K562 (cell line): ENCODE results near the gene TMEM242. TPM values are rescaled to one million over a fixed set of nuclear protein-coding genes. Genes with fewer than 3 reads are reported as not detected.

Experiments used
- CC2D1A ChIP-seq: fragments of 450-650 bp; IDR thresholded peaks from 2 replicates; pipeline ENCODE4 v1.6.1; 2017; ENCODE audit warnings: mild to moderate bottlenecking
- FOS ChIP-seq: IDR thresholded peaks from 3 replicates; pipeline ENCODE4 v1.6.1; 2011; ENCODE audit not compliant: insufficient read length; ENCODE audit errors: extremely low read depth
- GATAD2B ChIP-seq: fragments of 450-650 bp; IDR thresholded peaks from 2 replicates; pipeline ENCODE4 v1.6.1; 2017; ENCODE audit warnings: mild to moderate bottlenecking, borderline replicate concordance
- JUND ChIP-seq, 2 experiments: IDR thresholded peaks; 2 replicates in 1 of 2; 3 replicates in 1 of 2; pipeline ENCODE4 v1.6.1; 2011; ENCODE audit warnings: borderline replicate concordance in 2 of 2, low read depth in 2 of 2, low read length in 2 of 2, improper control_type of control experiment in 1 of 2, missing biosample characterization in 1 of 2, missing genetic modification characterization in 1 of 2, missing genetic modification reagents in 1 of 2
- KLF10 ChIP-seq: fragments of 250-450 bp; sonication (Bioruptor Pico); IDR thresholded peaks from 2 replicates; pipeline ENCODE4 v1.6.1; 2021; ENCODE audit warnings: matching md5 sums
- MCM7 ChIP-seq, 2 experiments: fragments of 450-650 bp; IDR thresholded peaks; 2 replicates each; pipeline ENCODE4 v1.6.1; 2016 to 2018
- MYNN ChIP-seq, 2 experiments: sonication (generic); formaldehyde crosslinking in 1 of 2; IDR thresholded peaks; 2 replicates each; pipeline versions ENCODE4 v1.5.0 to v1.6.1; 2016 to 2020; ENCODE audit warnings: antibody characterized with exemption in 1 of 2, missing genetic modification reagents in 1 of 2
- NBN ChIP-seq: fragments of 450-650 bp; IDR thresholded peaks from 2 replicates; pipeline ENCODE4 v1.6.1; 2016; ENCODE audit warnings: low read depth, mild to moderate bottlenecking
- NR2F6 ChIP-seq: fragments of 450-650 bp; formaldehyde crosslinking; IDR thresholded peaks from 2 replicates; pipeline ENCODE4 v1.4.0; 2020; ENCODE audit warnings: mild to moderate bottlenecking
- SREBF2 ChIP-seq: sonication (generic); formaldehyde crosslinking; IDR thresholded peaks from 2 replicates; pipeline ENCODE4 v1.4.0; 2020; ENCODE audit warnings: mild to moderate bottlenecking, missing genetic modification reagents
- STAT5B ChIP-seq: fragments of 250-450 bp; sonication (Bioruptor Pico); IDR thresholded peaks from 2 replicates; pipeline ENCODE4 v1.8.0; 2021; ENCODE audit warnings: mild to moderate bottlenecking, inconsistent platforms
- TARDBP ChIP-seq: fragments of 450-650 bp; IDR thresholded peaks from 2 replicates; pipeline ENCODE4 v1.6.1; 2016
- TCFL5 ChIP-seq: fragments of 250-450 bp; sonication (Bioruptor Pico); conservative IDR thresholded peaks from 2 replicates; pipeline ENCODE4 v1.6.1; 2021; ENCODE audit warnings: mild to moderate bottlenecking, moderate library complexity, matching md5 sums
- TOE1 ChIP-seq, 2 experiments: fragments of 450-650 bp in 1 of 2; sonication (generic) in 1 of 2; formaldehyde crosslinking in 1 of 2; IDR thresholded peaks; 2 replicates each; pipeline versions ENCODE4 v1.7.1 to v1.8.0; 2016 to 2022; ENCODE audit warnings: borderline replicate concordance in 2 of 2, mild to moderate bottlenecking in 2 of 2, antibody characterized with exemption in 1 of 2, inconsistent platforms in 1 of 2, low read depth in 1 of 2, missing genetic modification reagents in 1 of 2, moderate library complexity in 1 of 2
- ZKSCAN8 ChIP-seq: fragments of 200-800 bp; sonication (Bioruptor generic); IDR thresholded peaks from 2 replicates; pipeline ENCODE4 v1.6.1; 2016; ENCODE audit warnings: missing genetic modification characterization, missing compliant biosample characterization
- ZNF121 ChIP-seq: sonication (generic); formaldehyde crosslinking; conservative IDR thresholded peaks from 2 replicates; pipeline ENCODE4 v1.8.0; 2022; ENCODE audit warnings: missing genetic modification reagents
- ZNF507 ChIP-seq: conservative IDR thresholded peaks from 2 replicates; pipeline ENCODE4 v1.6.1; 2017; ENCODE audit warnings: missing genetic modification characterization, missing compliant biosample characterization
- polyA plus RNA-seq, 8 experiments: library from polyadenylated mRNA; depleted of rRNA in 4 of 8; stranded (reverse) in 5 of 8; unstranded in 3 of 8; fragments of >200 nt; fragmentation: Nextera tagmentation in 2 of 8; fragmentation: Illumina TruSeq in 1 of 8; extraction: Ambion mirVana in 2 of 8; extraction: Trizol in 1 of 8; gene quantifications; 2 replicates each; pipeline versions ENCODE4 v1.2.1 to v1.2.3, GENCODE V29; 2011 to 2014; ENCODE audit warnings: inconsistent platforms in 1 of 8, missing spikeins in 1 of 8
- total RNA-seq, 7 experiments: library from RNA; depleted of rRNA in 6 of 7; stranded (reverse); fragments of >200 nt in 6 of 7; fragmentation: Illumina TruSeq in 2 of 7; extraction: Trizol in 2 of 7; gene quantifications; 2 replicates each; pipeline versions ENCODE4 v1.2.1 to v1.2.3, GENCODE V29; 2011 to 2021; ENCODE audit warnings: low replicate concordance in 1 of 7
- TF ChIP-seq, protein P1 (sequence below): fragments of 450-650 bp; formaldehyde crosslinking; conservative IDR thresholded peaks from 2 replicates; pipeline ENCODE4 v1.4.0; 2022; ENCODE audit warnings: mild to moderate bottlenecking, missing genetic modification characterization
- TF ChIP-seq, protein P2 (sequence below): fragments of 450-650 bp; IDR thresholded peaks from 2 replicates; pipeline ENCODE4 v1.7.0; 2016; ENCODE audit warnings: borderline replicate concordance
- TF ChIP-seq, protein P3 (sequence below): fragments of 450-650 bp; IDR thresholded peaks from 2 replicates; pipeline ENCODE4 v1.6.1; 2017; ENCODE audit warnings: antibody characterized with exemption

Gene TMEM242
- total and polyA plus RNA-seq, 9 of the 15 experiments (the other 6 are each of a cell fraction or from before 2014, with no cell fraction given), result 9.5 to 35.3 (median 16.5) TPM

DNA sequence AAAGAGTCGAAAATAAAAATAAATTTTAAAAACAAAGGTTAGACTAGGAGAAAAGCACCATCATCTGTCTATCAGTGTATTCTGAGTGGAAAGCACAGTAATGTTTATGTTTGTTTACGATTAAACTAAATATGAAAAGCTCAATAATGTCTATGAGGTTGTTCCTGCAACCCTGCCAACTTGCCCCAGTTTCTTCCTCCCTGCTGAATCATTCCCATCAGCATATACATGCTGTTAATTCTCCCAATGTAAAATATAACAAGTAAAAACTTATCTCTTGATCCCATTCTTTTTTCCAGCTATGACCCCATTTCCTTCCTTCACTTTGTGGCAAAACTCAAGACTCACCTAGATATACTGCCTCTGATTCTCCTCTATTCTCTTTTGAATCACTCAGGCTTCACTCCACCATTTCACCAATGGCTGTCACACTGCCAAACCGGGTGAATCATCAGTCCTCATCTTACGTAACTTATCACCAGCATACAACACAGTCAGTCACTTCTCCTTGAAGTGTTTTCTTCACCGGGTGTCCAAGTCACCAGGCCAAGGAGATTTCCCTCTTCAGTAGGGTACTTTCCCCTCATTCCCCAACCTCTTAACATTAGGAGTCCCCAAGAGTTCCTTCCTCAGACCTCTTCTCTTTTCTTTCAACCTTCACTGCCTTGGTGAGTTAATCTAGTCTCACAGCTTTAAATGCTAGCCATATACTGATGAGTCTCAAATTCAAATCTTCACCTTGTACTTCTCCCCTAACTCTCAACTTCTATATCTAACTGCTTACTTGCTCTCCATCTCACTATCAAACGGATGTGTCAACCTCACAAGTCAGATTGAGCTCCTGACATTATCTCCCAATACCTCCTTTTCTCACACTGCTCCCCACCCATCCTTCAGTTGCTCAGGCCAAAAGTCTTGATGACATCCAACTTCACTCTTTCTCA lies 6.2 kb downstream of the TMEM242 start (continued):
- TF ChIP-seq, protein P1, sequence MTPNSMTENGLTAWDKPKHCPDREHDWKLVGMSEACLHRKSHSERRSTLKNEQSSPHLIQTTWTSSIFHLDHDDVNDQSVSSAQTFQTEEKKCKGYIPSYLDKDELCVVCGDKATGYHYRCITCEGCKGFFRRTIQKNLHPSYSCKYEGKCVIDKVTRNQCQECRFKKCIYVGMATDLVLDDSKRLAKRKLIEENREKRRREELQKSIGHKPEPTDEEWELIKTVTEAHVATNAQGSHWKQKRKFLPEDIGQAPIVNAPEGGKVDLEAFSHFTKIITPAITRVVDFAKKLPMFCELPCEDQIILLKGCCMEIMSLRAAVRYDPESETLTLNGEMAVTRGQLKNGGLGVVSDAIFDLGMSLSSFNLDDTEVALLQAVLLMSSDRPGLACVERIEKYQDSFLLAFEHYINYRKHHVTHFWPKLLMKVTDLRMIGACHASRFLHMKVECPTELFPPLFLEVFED, result no peak
- TF ChIP-seq TARDBP, result 0 out of 2 replicates have a peak, but pooled peaks have one; percentile 35
- TF ChIP-seq ZNF507 (tag), result no peak
- TF ChIP-seq TOE1 (IDR thresholded peaks at IDR 0.05; ENCODE audit: borderline replicate concordance), result peak; percentile 72
- TF ChIP-seq TOE1 (CRISPR knock-in tag; IDR thresholded peaks at IDR 0.05; ENCODE audit: borderline replicate concordance, low read depth), result no peak
- no peak for TF ChIP-seq TCFL5
- TF ChIP-seq, protein P2, sequence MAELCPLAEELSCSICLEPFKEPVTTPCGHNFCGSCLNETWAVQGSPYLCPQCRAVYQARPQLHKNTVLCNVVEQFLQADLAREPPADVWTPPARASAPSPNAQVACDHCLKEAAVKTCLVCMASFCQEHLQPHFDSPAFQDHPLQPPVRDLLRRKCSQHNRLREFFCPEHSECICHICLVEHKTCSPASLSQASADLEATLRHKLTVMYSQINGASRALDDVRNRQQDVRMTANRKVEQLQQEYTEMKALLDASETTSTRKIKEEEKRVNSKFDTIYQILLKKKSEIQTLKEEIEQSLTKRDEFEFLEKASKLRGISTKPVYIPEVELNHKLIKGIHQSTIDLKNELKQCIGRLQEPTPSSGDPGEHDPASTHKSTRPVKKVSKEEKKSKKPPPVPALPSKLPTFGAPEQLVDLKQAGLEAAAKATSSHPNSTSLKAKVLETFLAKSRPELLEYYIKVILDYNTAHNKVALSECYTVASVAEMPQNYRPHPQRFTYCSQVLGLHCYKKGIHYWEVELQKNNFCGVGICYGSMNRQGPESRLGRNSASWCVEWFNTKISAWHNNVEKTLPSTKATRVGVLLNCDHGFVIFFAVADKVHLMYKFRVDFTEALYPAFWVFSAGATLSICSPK, result peak; percentile 29; the same call in 1 of the 2 replicates
- TF ChIP-seq, protein P3, sequence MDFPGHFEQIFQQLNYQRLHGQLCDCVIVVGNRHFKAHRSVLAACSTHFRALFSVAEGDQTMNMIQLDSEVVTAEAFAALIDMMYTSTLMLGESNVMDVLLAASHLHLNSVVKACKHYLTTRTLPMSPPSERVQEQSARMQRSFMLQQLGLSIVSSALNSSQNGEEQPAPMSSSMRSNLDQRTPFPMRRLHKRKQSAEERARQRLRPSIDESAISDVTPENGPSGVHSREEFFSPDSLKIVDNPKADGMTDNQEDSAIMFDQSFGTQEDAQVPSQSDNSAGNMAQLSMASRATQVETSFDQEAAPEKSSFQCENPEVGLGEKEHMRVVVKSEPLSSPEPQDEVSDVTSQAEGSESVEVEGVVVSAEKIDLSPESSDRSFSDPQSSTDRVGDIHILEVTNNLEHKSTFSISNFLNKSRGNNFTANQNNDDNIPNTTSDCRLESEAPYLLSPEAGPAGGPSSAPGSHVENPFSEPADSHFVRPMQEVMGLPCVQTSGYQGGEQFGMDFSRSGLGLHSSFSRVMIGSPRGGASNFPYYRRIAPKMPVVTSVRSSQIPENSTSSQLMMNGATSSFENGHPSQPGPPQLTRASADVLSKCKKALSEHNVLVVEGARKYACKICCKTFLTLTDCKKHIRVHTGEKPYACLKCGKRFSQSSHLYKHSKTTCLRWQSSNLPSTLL, result no peak
- TF ChIP-seq MYNN (IDR thresholded peaks at IDR 0.05), result peak; percentile 20; the same call in 1 of the 2 replicates
- TF ChIP-seq MYNN (CRISPR knock-in tag; IDR thresholded peaks at IDR 0.05), result no peak
- TF ChIP-seq FOS, result peak; percentile 58
- TF ChIP-seq MCM7 (IDR thresholded peaks at IDR 0.05), result 0 out of 4 replicates have a peak, but pooled peaks of 1 of the 2 experiments have one; percentile 13
- TF ChIP-seq SREBF2 (CRISPR knock-in tag), result no peak
- TF ChIP-seq KLF10 (CRISPR knock-in tag), result no peak
- peak; percentile 81 for TF ChIP-seq NBN
- peak; percentile 98 for TF ChIP-seq JUND (IDR thresholded peaks at IDR 0.05; ENCODE audit: borderline replicate concordance, low read depth, low read length)
- TF ChIP-seq JUND (tag; IDR thresholded peaks at IDR 0.05; ENCODE audit: borderline replicate concordance, low read depth, low read length), result peak; percentile 99
- no peak for TF ChIP-seq NR2F6 (CRISPR knock-in tag)
- peak; percentile 78; the same call in 1 of the 2 replicates for TF ChIP-seq GATAD2B
- TF ChIP-seq CC2D1A, result peak; percentile 82
- TF ChIP-seq ZNF121, result no peak
- TF ChIP-seq STAT5B (CRISPR knock-in tag), result no peak
- TF ChIP-seq ZKSCAN8 (CRISPR knock-in tag), result no peak
